ENCODE data around the gene VIM.
"Not testable (repeated sequence)": the region's sequence is repeated elsewhere in the genome, so short reads cannot be mapped to it uniquely, and the experiment has no call there.

The VIM gene

DNA sequence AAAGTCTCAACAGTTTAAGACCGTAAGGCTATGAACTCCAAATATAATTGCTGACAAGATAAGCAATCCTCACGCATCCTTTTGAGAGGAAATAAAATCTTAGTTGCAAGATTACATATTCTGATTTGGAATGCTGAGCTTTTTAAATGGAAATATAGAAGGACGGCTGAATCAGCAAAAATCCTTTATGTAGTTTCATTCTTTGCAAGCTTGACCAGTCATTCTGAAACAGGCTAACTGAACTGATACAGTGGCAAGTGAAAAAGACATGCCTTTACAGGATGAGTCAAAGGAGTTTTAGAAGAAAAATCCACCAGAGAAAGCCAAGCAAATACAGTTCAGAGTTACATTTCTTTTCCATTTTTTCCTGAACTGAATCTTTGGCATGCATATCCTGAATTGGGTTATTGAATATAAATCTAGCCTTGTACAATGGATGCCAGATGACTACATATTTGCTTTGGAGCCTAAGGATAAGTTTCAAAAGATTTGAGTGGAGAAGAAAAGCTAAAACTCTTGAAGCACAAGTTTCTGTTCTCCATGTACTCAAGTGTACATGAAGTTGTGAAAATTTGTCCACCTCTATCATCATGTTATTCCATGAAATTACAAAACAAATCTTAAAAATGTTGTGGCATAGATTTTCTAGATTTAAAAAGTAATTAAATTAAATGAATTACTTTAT lies 4.4 kb downstream of the VIM start:
- peak; percentile 39 for DNase-seq (ENCODE audit: low read depth, low spot score)

DNA sequence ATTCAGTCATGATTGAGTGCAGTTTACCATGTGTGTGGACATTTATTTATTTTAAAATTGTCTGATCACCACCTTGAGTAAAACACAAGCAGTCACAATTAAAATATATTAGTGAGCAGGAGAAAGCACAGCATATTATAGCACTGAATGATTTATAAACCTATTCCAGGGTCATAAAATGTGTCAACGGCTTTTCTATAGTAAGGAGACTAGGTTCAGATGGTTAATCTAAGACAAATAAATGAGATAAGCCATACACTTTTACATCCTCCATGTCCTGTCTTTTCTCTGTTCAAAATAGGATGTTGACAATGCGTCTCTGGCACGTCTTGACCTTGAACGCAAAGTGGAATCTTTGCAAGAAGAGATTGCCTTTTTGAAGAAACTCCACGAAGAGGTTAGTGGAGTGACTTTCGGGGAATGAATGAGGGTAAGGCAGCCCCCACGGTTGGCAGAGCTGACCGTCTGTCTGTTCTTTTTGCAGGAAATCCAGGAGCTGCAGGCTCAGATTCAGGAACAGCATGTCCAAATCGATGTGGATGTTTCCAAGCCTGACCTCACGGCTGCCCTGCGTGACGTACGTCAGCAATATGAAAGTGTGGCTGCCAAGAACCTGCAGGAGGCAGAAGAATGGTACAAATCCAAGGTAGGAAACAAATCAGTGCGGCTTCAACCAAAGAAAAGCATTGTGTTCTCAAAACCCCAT lies 5.4 kb downstream of the VIM start:
- DNase-seq (ENCODE audit: low read depth, low spot score) = peak; percentile 63

DNA sequence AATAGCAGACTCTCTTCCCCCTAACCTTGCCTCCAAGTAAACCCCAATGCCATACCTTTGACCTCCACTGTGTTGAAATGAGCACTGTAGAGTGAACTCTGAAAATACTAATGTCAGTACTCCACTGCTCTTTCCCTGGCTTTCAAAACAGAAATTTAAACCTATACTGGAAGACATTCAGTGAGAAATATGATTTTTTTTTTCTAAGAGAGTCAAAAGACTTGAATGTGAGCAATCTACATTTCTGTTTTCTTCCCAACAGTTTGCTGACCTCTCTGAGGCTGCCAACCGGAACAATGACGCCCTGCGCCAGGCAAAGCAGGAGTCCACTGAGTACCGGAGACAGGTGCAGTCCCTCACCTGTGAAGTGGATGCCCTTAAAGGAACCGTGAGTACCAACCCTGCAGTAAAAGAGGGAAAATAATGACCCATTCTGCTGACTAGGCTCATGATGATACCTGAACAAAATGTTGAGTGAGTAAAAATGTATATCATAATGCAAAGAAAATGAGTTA lies 6.4 kb downstream of the VIM start:
- DNase-seq (ENCODE audit: low read depth, low spot score) = peak; percentile 25

DNA sequence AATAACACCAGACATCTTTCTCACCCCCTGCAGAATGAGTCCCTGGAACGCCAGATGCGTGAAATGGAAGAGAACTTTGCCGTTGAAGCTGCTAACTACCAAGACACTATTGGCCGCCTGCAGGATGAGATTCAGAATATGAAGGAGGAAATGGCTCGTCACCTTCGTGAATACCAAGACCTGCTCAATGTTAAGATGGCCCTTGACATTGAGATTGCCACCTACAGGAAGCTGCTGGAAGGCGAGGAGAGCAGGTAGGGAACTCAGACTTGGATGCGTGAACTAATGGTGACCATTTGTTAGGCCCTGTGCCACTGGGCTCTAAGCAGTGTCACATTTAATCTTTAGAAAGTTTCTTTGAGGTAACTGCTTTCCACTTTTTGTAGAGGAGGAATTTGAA lies 7.1 kb downstream of the VIM start:
- DNase-seq (ENCODE audit: low read depth, low spot score) = peak; percentile 58

DNA sequence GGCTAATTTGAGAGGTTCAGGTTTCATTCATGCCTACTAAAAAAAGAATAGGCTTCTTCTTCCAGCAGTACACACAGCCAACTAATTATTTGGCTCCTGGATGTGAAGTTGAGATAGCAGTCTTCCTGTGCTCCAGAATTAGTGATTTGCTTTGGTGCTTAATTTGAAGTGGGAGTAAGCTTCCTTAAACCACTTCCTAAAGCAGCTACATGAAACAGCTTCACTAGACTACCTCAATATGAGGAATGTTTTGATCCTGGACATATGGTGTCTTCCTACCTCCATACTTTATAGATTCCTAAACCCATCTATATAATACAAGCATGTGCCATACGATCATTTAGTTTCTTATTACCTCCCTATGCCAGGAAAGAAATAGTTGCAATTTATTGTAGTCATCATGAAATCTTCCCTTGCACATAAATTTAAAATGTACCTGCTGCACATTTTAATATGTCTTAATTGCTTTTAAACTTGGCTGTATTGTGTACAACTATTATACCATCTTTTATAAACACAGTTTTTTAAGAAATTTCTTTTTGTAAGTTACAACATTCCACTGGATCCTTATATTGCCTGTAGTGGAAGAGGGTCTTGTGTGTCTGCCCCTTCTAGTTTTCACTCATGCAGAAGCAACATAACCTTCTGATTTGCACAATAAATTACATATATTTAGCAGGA lies 8.6 kb downstream of the VIM start:
- no peak for DNase-seq (ENCODE audit: low read depth, low spot score)

DNA sequence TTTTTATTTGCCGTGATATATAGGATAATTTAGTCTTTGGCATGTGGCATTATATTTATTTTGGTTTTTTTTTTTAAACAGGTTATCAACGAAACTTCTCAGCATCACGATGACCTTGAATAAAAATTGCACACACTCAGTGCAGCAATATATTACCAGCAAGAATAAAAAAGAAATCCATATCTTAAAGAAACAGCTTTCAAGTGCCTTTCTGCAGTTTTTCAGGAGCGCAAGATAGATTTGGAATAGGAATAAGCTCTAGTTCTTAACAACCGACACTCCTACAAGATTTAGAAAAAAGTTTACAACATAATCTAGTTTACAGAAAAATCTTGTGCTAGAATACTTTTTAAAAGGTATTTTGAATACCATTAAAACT lies 9.1 kb downstream of the VIM start:
- no peak for DNase-seq (ENCODE audit: low read depth, low spot score)

DNA sequence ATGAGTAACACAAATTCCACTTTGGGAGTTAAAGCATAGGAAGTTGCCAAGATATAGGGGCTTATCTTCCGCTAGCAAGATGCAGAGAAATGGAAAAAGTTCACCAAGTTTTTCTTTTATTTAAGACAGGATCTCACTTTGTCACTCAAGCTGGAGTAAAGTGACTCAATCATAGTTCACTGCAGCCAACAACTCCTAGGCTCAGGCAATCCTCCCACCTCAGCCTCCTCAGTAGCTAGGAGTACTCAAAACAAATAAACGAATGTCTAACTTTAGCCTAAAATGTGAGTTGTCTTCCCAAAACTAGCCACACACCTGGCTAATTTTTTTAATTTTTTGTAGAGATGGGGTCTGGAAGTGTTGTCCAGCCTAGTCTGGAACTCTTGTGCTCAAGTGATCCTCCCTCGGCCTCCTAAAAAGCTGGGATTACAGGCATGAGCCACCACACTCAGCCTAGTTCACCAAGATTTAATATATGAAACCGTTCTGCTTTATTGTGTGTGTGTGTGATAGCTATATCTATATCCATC lies 9.9 kb downstream of the VIM start:
- DNase-seq (ENCODE audit: low read depth, low spot score) = no peak

DNA sequence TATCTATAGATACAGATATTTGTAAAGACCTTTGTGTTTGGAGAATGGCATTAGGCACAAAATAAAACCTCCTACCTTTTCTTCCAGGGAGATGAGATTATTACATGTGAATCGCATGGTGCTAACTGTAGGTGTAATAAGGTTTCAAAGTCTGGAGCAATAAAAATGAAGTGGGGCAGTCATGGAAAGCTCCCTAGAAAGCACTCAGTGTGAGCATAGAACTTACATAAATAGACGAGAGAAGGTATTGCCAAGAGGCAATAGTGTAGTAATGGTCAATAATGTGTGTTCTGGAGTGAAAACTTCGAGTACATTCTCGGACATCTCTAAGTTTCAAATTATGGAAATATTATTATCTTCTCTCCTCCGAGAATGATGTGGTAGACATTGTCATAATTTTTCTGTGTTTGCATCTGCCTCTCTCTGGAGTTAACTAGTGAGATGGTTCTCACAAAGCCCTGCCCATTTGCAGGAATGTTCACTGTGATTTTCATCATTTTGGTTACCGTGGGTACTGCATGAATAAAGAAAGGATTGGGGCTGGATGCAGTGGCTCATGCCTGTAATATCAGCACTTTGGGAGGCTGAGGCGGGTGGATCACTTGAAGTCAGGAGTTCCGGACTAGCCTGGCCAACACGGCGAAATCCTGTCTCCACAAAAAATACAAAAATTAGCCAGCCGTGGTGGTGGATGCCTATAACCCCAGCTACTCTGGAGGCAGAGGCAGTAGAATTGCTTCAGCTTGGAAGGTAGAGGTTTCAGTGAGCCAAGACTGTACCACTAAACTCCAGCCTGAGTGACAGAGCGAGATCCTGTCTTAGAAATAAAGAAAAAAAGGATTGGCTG lies 10.6 kb downstream of the VIM start:
- peak; percentile 89 for DNase-seq (ENCODE audit: low read depth, low spot score)

DNA sequence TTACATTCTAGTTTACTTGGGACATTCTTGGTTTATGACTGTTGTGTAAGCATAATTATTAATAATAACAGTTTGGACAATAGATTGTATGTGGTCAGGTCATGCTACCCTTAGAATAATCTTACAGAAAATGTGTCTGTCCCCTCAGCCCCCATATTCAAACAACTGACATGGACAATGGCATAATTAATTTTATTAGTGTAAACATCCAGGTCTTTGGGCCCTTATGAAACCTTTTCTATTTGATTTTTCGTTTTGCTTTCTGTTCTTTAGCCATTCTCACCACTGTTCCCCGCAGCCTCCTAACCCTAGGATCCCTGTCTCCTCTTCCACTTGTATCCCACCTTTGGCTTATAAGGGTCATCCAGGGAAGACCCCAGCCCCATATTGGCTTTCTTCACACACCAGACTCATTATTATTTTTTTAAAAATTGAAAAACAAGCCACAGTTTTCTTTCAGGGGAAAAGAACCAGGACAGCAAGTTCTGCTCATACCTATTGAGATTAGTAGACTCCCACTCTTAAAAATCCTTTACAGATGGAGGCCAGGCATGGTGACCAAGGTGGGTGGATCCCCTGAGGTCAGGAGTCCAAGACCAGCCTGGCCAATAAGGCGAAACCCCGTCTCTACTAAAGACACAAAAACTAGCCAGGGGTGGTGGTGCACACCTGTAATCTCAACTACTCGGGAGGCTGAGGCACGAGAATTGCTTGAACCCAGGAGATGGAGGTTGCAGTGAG lies 11.5 kb downstream of the VIM start:
- DNase-seq (ENCODE audit: low read depth, low spot score) = peak; percentile 41

DNA sequence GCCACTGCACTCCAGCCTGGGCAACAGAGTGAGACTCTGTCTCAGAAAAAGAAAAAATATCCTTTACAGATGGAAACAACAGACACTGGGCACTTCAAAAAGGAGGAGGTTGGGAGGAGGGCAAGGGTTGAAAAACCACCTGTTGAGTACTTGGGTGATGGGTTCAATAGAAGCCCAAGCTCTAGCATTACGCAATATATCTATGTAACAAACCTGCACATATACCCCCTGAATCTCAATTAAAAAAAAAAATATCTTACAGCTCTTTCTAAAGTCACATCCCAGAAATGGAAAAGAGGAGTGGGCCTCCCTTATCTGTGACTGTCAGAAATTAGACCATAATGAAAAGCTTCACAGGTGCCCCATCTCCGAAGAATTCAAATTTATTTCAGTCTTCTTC lies 12.1 kb downstream of the VIM start:
- no peak for DNase-seq (ENCODE audit: low read depth, low spot score)

DNA sequence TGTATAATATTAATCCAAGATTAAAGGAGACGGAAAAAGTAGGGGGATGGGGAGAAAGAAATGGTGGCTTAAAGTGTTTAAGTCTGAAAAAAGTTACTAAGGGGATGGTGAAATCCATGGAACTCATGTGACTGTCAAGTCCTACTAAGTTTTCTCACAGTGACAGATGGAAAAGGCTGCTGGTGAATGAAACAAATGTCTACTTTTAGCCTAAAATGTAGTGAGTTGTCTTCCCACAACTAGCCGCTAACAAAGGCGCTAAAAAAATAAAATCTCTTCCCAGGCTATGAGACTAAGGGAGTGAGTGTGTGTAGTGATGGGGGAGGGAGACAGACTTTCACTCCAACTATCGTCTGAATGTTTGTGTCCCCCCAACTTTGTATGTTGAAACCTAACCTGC lies 12.6 kb downstream of the VIM start:
- no peak for DNase-seq (ENCODE audit: low read depth, low spot score)

DNA sequence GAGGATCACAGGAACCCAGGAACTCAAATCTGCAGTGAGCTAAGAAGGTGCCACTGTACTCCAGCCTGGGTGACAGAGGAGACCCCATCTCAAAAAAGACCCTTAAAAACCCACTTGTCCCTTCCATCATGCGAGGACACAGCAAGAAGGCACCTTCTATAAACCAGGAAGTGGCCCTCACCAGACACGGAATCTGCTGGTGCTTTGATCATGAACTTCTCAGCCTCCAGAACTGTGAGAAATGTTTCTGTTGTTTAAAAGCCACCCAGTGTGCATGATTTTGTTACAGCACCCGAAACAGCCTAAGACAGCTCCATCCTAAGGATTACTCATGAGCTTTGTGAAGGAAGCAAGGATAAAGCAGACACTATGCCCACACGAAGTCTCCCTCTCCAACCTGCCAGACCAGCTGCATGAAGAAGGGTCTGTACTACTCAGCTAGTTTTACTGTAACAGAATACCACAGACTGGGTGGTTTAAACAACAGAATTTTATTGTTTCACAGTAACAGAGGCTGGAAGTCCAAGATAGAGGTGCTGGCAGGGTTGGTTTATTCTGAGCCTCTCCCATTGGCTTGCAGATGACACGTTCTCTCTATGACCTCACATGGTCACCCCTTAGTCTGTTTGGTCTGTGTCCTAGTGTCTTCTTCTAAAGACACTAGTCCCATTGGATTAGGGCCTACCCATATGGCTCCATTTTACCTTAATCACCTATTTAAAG lies 13.7 kb downstream of the VIM start:
- DNase-seq (ENCODE audit: low read depth, low spot score) = no peak

DNA sequence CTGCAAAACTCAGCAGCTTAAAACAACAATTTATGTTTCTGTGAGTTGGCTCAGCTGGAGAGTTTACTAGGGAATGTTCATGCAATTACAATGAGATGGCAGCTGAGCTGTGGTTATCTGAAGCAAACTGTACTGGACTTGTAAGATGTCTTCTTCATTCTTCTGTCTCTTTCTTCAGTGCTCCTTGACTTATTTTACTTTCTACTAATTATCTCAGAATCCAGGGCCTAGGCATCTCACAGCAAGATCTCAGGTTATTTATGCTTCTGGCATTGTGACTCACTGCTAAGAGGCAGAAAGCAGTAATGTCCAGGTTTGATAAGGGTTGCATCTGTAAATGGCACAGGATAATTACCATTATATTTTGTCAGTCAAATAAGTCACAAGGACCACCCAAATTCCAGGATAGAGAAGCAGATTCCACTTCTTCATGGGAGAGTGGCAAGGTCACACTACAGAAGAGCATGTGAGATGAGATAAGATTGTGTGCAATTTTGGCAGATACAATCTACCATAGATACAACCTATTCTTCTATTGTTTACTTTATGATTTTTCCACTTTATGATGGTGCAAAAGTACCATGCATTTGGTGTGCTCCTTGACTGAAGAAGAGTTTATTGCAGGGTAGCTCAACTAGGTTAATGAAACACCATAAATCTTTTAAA lies 16.8 kb downstream of the VIM start:
- no peak for DNase-seq (ENCODE audit: low read depth, low spot score)

DNA sequence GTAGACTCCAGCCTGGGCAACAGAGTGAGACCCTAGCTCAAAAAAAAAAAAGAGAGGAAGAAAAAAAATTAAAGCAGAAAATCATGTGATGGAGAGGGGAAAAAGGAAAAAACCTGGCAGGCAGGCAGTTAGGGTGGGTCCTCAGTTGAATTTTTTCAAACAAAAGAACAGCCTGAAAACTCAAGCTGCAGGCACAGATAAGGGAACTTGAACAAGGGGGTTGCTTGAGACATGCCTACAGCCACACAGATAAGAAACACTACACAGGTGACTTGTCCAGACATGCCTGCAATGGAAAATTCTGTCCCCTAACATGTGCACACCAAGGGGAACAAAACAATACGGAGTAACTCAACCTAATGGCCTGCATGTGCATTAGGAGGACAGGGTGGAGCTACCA lies 19.2 kb downstream of the VIM start:
- DNase-seq (ENCODE audit: low read depth, low spot score) = no peak

DNA sequence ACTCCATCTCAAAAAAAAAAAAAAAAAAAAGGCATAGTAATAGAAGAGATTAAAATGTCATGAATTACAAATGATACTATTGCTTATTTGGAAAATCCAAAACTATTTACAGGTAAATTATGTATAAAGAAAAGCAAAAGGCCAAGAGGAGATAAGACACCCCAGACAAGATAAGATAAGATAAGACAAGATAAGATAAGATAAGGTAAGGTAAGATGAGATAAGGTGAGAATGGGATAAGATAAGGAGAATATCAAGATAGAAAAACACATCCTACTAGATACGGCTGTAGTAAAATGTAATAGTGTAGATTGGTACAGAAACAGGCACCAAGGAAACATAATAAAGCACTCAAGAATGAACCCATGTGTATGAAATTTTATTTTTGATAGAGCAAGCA lies 20.9 kb downstream of the VIM start:
- no peak for DNase-seq (ENCODE audit: low read depth, low spot score)

DNA sequence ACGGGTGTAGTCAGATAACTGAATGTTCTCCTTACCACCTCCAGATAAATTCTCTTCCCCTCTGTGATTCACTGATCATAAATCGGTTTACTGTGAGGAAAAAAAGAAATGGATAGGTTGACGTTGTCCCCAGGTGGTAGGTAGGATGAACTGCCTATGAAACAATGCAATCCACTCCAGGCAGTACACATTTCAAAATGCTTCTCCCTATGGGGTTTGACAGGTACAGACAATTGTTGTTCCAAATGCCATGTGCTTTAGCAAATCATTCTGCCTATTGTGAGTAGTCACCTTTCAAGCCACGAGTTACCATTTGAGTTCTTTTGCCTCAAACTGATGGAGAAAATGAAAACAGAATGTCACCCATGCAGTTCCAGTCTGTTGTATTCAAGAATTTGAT lies 21.8 kb downstream of the VIM start:
- no peak for DNase-seq (ENCODE audit: low read depth, low spot score)

DNA sequence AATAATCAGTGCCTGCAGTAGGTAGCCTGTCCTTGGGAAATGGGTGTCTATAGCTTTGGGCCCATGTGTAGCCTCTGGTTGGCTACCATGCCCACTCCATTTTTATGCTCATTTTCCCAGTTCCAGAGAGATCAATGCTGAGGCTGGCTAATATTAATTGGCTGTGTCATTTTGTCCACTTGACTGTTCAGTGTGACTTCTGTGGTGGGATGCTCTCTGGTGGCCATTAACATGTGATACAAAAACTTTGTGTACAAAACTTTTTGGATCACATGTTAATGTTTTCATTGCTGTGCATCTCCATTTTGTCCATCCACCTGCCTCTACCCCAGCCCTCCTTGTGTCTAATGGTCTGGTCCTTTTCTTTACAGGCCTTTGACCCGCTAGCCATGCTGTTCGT lies 22.7 kb downstream of the VIM start:
- DNase-seq (ENCODE audit: low read depth, low spot score) = no peak

DNA sequence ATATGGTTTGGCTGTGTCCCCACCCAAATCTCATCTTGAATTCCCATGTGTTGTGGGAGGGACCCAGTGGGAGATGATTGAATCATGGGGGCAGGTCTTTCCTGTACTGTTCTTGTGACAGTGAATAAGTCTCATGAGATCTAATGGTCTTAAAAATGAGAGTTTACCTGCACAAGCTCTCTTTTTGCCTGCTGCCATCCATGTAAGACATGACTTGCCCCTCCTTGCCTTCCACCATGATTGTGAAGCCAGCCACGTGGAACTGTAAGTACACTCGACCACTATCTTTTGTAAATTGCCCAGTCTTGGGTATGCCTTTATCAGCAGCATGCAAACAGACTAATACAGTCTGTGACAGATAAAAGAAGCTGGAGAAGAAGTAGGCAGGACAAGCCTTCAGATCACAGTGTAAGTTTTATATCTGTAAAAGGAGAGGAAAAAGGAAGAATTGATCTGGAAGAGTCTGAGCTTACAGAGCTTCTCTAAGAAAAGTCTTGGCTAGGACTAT lies 26.6 kb downstream of the VIM start:
- not testable (repeated sequence) for DNase-seq (ENCODE audit: low read depth, low spot score)

DNA sequence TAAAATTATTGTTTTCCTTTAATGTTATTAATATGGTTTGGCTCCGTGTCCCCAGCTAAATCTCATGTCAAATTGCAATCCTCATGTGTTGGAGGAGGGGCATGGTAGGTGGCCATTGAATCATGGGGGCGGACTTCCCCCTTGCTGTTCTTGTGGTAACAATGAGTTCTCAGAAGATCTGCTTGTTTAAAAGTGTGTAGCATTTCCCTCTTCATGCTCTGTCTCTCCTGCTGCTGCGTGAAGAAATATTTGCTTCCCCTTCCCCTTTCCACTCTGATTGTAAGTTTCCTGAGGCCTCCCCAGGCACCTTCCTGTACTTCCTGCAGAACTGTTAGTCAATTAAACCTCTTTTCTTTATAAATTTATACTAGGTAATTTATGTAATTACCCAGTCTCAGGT lies 27.5 kb downstream of the VIM start:
- no peak for DNase-seq (ENCODE audit: low read depth, low spot score)

DNA sequence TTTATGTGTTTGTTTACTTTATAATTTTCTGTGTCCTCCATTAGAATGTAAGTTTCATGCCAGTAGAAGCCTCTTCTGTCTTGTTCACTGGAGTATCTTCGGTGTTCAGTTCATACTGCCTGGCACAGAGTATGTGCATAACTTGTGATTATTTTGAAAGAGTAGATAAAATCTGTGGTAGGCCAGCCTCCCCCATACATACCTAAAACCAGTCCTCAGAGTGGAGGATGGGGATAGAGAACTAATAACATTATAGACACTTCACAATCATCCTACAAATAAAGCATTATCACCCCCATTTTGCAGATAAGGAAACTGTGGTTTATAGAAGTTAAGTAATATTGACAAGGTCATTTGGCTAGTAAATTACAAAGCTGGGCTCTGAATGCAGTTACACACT lies 28.0 kb downstream of the VIM start:
- no peak for DNase-seq (ENCODE audit: low read depth, low spot score)

Measured in astrocyte of the hippocampus (primary cell).